SK-N-SH (cell line): ENCODE results near the gene ADGRL3. TPM values are rescaled to one million over a fixed set of nuclear protein-coding genes. Genes with fewer than 3 reads are reported as not detected.

ENCODE experiments used
- CTCF ChIA-PET: fragments of 300-600, 350-600 bp; formaldehyde crosslinking; extraction: SDS; loops from one replicate; lab custom pipeline; 2021; lab: Yijun Ruan, JAX
- POLR2A ChIA-PET: fragments of 350-600 bp; sonication (Branson Sonifier 250); formaldehyde crosslinking; extraction: SDS; loops from one replicate; lab custom pipeline; 2020; ENCODE audit warnings: antibody characterized with exemption, inconsistent platforms; lab: Yijun Ruan, JAX
- DNase-seq: peaks from one replicate; pipeline ENCODE4 v3.0.0; 2012
- H2AFZ ChIP-seq: fragments of 200-600 bp; sonication (generic); 2 replicates; pipeline ENCODE4 v1.8.1; 2016; ENCODE audit warnings: antibody characterized with exemption, mild to moderate bottlenecking, low read depth
- H3F3A ChIP-seq: fragments of 200-600 bp; sonication (generic); replicated peaks from 2 replicates; pipeline ENCODE3; 2016; ENCODE audit warnings: antibody characterized with exemption, mild to moderate bottlenecking; ENCODE audit not compliant: insufficient read depth
- H3K27ac ChIP-seq, 2 experiments: fragments of 200-500 bp in 1 of 2; fragments of 200-600 bp in 1 of 2; sonication (Bioruptor generic) in 1 of 2; sonication (generic), shearing (Covaris generic) in 1 of 2; 2 replicates each; pipeline versions ENCODE4 v1.5.1 to v1.6.1; 2014 to 2016; ENCODE audit warnings: low read depth in 2 of 2, inconsistent platforms in 1 of 2, low read length in 1 of 2, mild to moderate bottlenecking in 1 of 2, mixed read lengths in 1 of 2
- H3K27me3 ChIP-seq: fragments of 200-600 bp; sonication (generic), shearing (Covaris generic); 2 replicates; pipeline ENCODE4 v1.6.1; 2016; ENCODE audit warnings: mixed run types; ENCODE audit not compliant: insufficient read depth
- H3K36me3 ChIP-seq, 2 experiments: fragments of 200-500 bp in 1 of 2; fragments of 200-600 bp in 1 of 2; sonication (Bioruptor generic) in 1 of 2; sonication (generic) in 1 of 2; replicated peaks in 1 of 2; 2 replicates each; pipeline versions ENCODE3 to v1.5.1; 2014 to 2016; ENCODE audit warnings: low read length in 1 of 2, mild to moderate bottlenecking in 1 of 2; ENCODE audit not compliant: insufficient read depth in 2 of 2, control insufficient read depth in 1 of 2
- H3K4me1 ChIP-seq, 2 experiments: fragments of 200-500 bp in 1 of 2; fragments of 200-600 bp in 1 of 2; sonication (Bioruptor generic) in 1 of 2; sonication (generic), shearing (Covaris generic) in 1 of 2; 2 replicates each; pipeline versions ENCODE4 v1.5.1 to v1.6.1; 2014 to 2016; ENCODE audit warnings: low read depth in 1 of 2, low read length in 1 of 2, mixed run types in 1 of 2; ENCODE audit not compliant: insufficient read depth in 2 of 2, control insufficient read depth in 1 of 2
- H3K4me2 ChIP-seq: fragments of 200-600 bp; sonication (generic), shearing (Covaris generic); 2 replicates; pipeline ENCODE4 v1.6.1; 2017; ENCODE audit warnings: mixed run types
- H3K4me3 ChIP-seq, 2 experiments: fragments of 200-500 bp in 1 of 2; fragments of 200-600 bp in 1 of 2; sonication (Bioruptor generic) in 1 of 2; sonication (generic), shearing (Covaris generic) in 1 of 2; 2 replicates each; pipeline versions ENCODE4 v1.5.1 to v1.8.1; 2014 to 2016; ENCODE audit warnings: low read depth in 2 of 2, inconsistent platforms in 1 of 2, low read length in 1 of 2, mild to moderate bottlenecking in 1 of 2, mixed read lengths in 1 of 2, moderate library complexity in 1 of 2
- H3K79me2 ChIP-seq: fragments of 200-600 bp; sonication (generic); 2 replicates; pipeline ENCODE4 v1.8.1; 2017; ENCODE audit warnings: mild to moderate bottlenecking; ENCODE audit not compliant: insufficient read depth
- H3K9ac ChIP-seq: fragments of 200-600 bp; sonication (generic); 2 replicates; pipeline ENCODE4 v1.6.1; 2017; ENCODE audit warnings: mixed run types
- H3K9me2 ChIP-seq: fragments of 200-600 bp; sonication (generic); 2 replicates; pipeline ENCODE4 v1.6.1; 2017; ENCODE audit warnings: mixed run types
- H3K9me3 ChIP-seq: fragments of 200-600 bp; sonication (generic); 2 replicates; pipeline ENCODE4 v1.6.1; 2017; ENCODE audit warnings: mixed run types, mild to moderate bottlenecking, moderate library complexity
- H4K20me1 ChIP-seq: fragments of 200-600 bp; sonication (generic); 2 replicates; pipeline ENCODE4 v1.6.1; 2017; ENCODE audit warnings: mild to moderate bottlenecking, mixed run types; ENCODE audit not compliant: insufficient read depth
- CTCF ChIP-seq: fragments of 200-600 bp; sonication (generic); IDR thresholded peaks from 2 replicates; pipeline ENCODE4 v1.6.1; 2017; ENCODE audit warnings: antibody characterized with exemption, mild to moderate bottlenecking, moderate library complexity
- ELF1 ChIP-seq: IDR thresholded peaks from 2 replicates; pipeline ENCODE4 v1.4.0; 2012
- EP300 ChIP-seq, 2 experiments: IDR thresholded peaks; 2 replicates each; pipeline versions ENCODE4 v1.4.0 to v1.6.1; 2012; ENCODE audit warnings: borderline replicate concordance in 1 of 2, low read depth in 1 of 2, low read length in 1 of 2
- EZH2phosphoT487 ChIP-seq: fragments of 200-600 bp; sonication (generic); IDR thresholded peaks from 2 replicates; pipeline ENCODE4 v1.6.1; 2017; ENCODE audit warnings: low read depth, mixed run types, mild to moderate bottlenecking, antibody characterized with exemption, moderate library complexity, borderline replicate concordance
- FOSL2 ChIP-seq: IDR thresholded peaks from 2 replicates; pipeline ENCODE4 v1.4.0; 2012; ENCODE audit warnings: low read depth, mild to moderate bottlenecking, moderate library complexity, borderline replicate concordance
- FOXM1 ChIP-seq: IDR thresholded peaks from 2 replicates; pipeline ENCODE4 v1.4.0; 2012; ENCODE audit warnings: low read depth, mild to moderate bottlenecking
- GABPA ChIP-seq: IDR thresholded peaks from 2 replicates; pipeline ENCODE4 v1.4.0; 2012; ENCODE audit warnings: low read depth, mild to moderate bottlenecking
- GATA2 ChIP-seq: sonication (generic); formaldehyde crosslinking; IDR thresholded peaks from 2 replicates; pipeline ENCODE4 v1.5.0; 2020; ENCODE audit warnings: mild to moderate bottlenecking, missing genetic modification reagents
- IRF3 ChIP-seq: fragments of 150-350 bp; IDR thresholded peaks from 2 replicates; pipeline ENCODE4 v1.6.1; 2016; ENCODE audit warnings: mild to moderate bottlenecking, low read depth, low read length
- JUND ChIP-seq: IDR thresholded peaks from 2 replicates; pipeline ENCODE4 v1.4.0; 2012
- MEF2A ChIP-seq: IDR thresholded peaks from 2 replicates; pipeline ENCODE4 v1.4.0; 2012; ENCODE audit warnings: low read depth, borderline replicate concordance
- MXI1 ChIP-seq: IDR thresholded peaks from 2 replicates; pipeline ENCODE4 v1.6.1; 2012; ENCODE audit warnings: mild to moderate bottlenecking, low read depth, low read length, improper control_type of control experiment
- NFIC ChIP-seq: IDR thresholded peaks from 2 replicates; pipeline ENCODE4 v1.4.0; 2012; ENCODE audit warnings: borderline replicate concordance
- NRF1 ChIP-seq: IDR thresholded peaks from 2 replicates; pipeline ENCODE4 v1.6.1; 2012; ENCODE audit warnings: low read depth, mild to moderate bottlenecking, low read length
- RCOR1 ChIP-seq: fragments of 150-350 bp; IDR thresholded peaks from 2 replicates; pipeline ENCODE4 v1.6.1; 2017; ENCODE audit warnings: antibody characterized with exemption, low read length
- RFX5 ChIP-seq: IDR thresholded peaks from 2 replicates; pipeline ENCODE4 v1.6.1; 2012; ENCODE audit warnings: mild to moderate bottlenecking, improper control_type of control experiment, low read length
- SMC3 ChIP-seq: IDR thresholded peaks from 2 replicates; pipeline ENCODE4 v1.6.1; 2012; ENCODE audit warnings: low read depth, low read length, improper control_type of control experiment
- ZBTB33 ChIP-seq: IDR thresholded peaks from 2 replicates; pipeline ENCODE4 v1.4.0; 2012; ENCODE audit warnings: low read depth, borderline replicate concordance
- WGBS: methylation state at CpG from one replicate; pipeline ENCODE4 v1.1.6; 2017; ENCODE audit warnings: low lambda C conversion rate; 5-methylcytosine and 5-hydroxymethylcytosine counted together
- polyA plus RNA-seq, 3 experiments: library from polyadenylated mRNA; depleted of rRNA; stranded (reverse); fragments of >200 nt; gene quantifications; 2 replicates each; pipeline ENCODE4 v1.2.3, GENCODE V29; 2012
- TF ChIP-seq, protein P1 (sequence below): IDR thresholded peaks from 2 replicates; pipeline ENCODE4 v1.4.0; 2012; ENCODE audit warnings: low read depth, borderline replicate concordance

ADGRL3 gene
- polyA plus RNA-seq, 1 of the 3 experiments (the other 2 are of a cell fraction) = 0.03 TPM

DNA sequence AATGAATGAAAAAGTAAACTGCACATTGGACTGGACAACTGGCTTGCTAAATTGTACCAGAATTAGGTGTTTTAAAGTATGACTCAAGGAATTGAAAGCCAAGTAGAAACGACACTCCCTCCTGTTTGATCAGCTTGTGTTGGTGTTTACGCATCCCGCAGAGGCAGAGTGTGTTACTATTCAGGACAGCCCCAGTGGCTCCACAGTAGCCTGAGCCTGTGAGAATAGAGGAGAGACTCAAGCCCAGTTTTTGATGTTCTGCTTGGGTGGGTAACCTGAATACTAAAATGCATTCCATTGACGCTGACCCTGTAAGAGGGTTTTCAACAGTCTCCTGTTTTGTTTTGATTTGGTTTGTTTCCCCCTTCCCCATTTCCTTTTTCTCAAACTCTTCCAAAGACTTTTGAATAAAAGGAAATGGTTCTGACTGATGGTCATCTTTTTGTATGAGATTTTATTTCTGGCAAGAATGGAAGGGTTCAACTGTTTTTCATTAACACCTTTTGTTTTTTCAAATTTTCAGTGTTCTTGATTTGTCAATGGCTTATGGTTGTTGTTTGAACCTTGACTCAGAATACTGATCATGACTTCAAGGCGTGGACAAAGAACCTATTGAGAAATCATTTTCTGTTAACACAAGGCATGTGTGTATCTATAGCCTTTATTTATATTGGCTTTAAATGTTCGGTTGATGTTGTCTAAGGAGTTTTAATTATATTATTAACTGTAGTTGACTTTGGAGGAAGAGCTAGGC is 10.2 kb downstream of the ADGRL3 start:
- H3K36me3 ChIP-seq = no peaks in the 10 kb centered on the region
- H3K4me1 ChIP-seq = no peaks in the 10 kb centered on the region; a peak in 1 of 4 replicates
- H3K79me2 ChIP-seq = no peaks in the 10 kb centered on the region
- no peak overlapping the region for H3K4me3 ChIP-seq
- H3K4me2 ChIP-seq = no peak overlapping the region
- H3K9ac ChIP-seq = no peak overlapping the region
- H2AFZ ChIP-seq = no peak overlapping the region
- H3F3A ChIP-seq = no peaks in the 10 kb centered on the region
- 58% methylated on average over 6 of the region's 6 CpGs for WGBS
- no peak for DNase-seq
- H3K9me3 ChIP-seq = no peaks in the 10 kb centered on the region
- H3K27me3 ChIP-seq = no peaks in the 10 kb centered on the region
- H3K27ac ChIP-seq = no peak overlapping the region
- POLR2A ChIA-PET = no interaction called here
- CTCF ChIA-PET = no interaction called here
- TF ChIP-seq FOXM1 (no peak), EP300 (IDR thresholded peaks at IDR 0.05; ENCODE audit: borderline replicate concordance in 1 of 2, low read depth in 1 of 2, low read length in 1 of 2) (no peak), JUND (no peak), NFIC (no peak), ZBTB33 (no peak), FOSL2 (no peak), ELF1 (no peak), EZH2phosphoT487 (no peak), MEF2A (no peak), MXI1 (no peak), GABPA (no peak), RCOR1 (no peak), SMC3 (no peak), CTCF (no peak), RFX5 (no peak), NRF1 (no peak), GATA2 (CRISPR knock-in tag) (no peak), IRF3 (no peak)
- TF ChIP-seq, protein P1, sequence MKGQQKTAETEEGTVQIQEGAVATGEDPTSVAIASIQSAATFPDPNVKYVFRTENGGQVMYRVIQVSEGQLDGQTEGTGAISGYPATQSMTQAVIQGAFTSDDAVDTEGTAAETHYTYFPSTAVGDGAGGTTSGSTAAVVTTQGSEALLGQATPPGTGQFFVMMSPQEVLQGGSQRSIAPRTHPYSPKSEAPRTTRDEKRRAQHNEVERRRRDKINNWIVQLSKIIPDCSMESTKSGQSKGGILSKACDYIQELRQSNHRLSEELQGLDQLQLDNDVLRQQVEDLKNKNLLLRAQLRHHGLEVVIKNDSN = no peak
- H4K20me1 ChIP-seq = no peaks in the 10 kb centered on the region
- no peaks in the 10 kb centered on the region for H3K9me2 ChIP-seq
